Vagina (tissue), 2 donors: ENCODE measurements around the gene HK2.

Experiments used
- POLR2A ChIP-seq, 2 donors: fragments of 450-650 bp; IDR thresholded peaks; one replicate each; pipeline ENCODE4 v1.6.1; 2017; ENCODE audit warnings: antibody characterized with exemption in 2 of 2, mild to moderate bottlenecking in 2 of 2, moderate library complexity in 2 of 2
- POLR2AphosphoS5 ChIP-seq, 2 donors: sonication (generic); formaldehyde crosslinking; IDR thresholded peaks; one replicate each; pipeline ENCODE4 v1.9.0; 2017; ENCODE audit warnings: antibody characterized with exemption in 2 of 2, mild to moderate bottlenecking in 2 of 2, low read depth in 1 of 2; ENCODE audit not compliant: insufficient read depth in 1 of 2

DNA sequence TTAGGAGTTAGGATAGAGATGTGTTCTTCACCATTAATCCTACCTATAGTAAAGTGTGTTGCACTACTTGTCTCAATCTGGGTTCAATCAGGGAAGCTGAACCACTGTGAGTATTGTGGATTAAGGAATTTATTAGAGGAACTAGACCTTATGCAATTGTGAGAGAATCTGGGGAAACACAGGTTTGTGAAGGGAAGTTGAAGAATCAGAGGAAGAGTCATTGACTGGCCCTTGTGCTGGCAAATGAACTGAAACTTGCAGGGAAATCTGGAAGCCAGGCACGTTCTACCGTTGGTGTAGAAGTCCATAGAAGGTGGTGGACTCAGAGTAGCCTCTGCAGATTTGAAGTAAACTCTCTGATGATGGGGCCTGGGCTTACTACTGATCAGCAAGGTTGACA is 44.7 kb upstream of the HK2 start:
- no peak for TF ChIP-seq POLR2AphosphoS5 (IDR thresholded peaks at IDR 0.05; ENCODE audit: insufficient read depth in 1 of 2, low read depth in 1 of 2)
- no peak for TF ChIP-seq POLR2A (IDR thresholded peaks at IDR 0.05)
